Lower lobe of right lung (tissue), 2 donors: ENCODE results near the gene MGMT. TPM values are rescaled to one million over a fixed set of nuclear protein-coding genes. Genes with fewer than 3 reads are reported as not detected.

Source experiments
- ATAC-seq, 2 donors: fragments of 200-7000 bp; cut with Tn5 transposase; one replicate each; pipeline ENCODE4 v1.9.1; 2020 to 2022; ENCODE audit warnings: mild to moderate bottlenecking in 2 of 2, moderate library complexity in 2 of 2
- DNase-seq: peaks from one replicate; pipeline ENCODE4 v3.0.0-alpha.2; 2020
- H3K27ac ChIP-seq: fragments of 200-600 bp; one replicate; pipeline ENCODE4 v1.8.0; 2022
- H3K27me3 ChIP-seq: fragments of 200-600 bp; one replicate; pipeline ENCODE4 v1.8.0; 2022; ENCODE audit warnings: low read depth
- H3K36me3 ChIP-seq: fragments of 200-600 bp; one replicate; pipeline ENCODE4 v1.8.0; 2022; ENCODE audit warnings: mild to moderate bottlenecking
- H3K4me1 ChIP-seq: fragments of 200-600 bp; one replicate; pipeline ENCODE4 v1.8.0; 2022
- H3K4me3 ChIP-seq: fragments of 200-600 bp; one replicate; pipeline ENCODE4 v1.8.0; 2022; ENCODE audit warnings: mild to moderate bottlenecking
- H3K9me3 ChIP-seq: fragments of 200-600 bp; one replicate; pipeline ENCODE4 v1.8.0; 2022
- CTCF ChIP-seq: fragments of 200-600 bp; IDR thresholded peaks from one replicate; pipeline ENCODE4 v1.8.0; 2022; ENCODE audit warnings: antibody characterized with exemption, mild to moderate bottlenecking
- intact Hi-C: fragments of 100-400 bp; cut with DNase I; formaldehyde crosslinking; loops from one replicate; pipeline ENCODE4 v1.11.0; 2022
- total RNA-seq: library from RNA; stranded (reverse); fragmentation: NEBNext Ultra II Directional; extraction: Animal tissue kit (Norgen Biotek cat#: 25700); gene quantifications from one replicate; pipeline ENCODE4 v1.2.1, GENCODE V29; 2021
- donor health status: DM: no; HTN: yes; CAD: no; lungs with severe emphysema.

Gene MGMT
- total RNA-seq, 1 donor from 2014 or later: 19.9 TPM

- Histone ChIP-seq H3K4me1 (no peaks in the 10 kb centered on the region), H3K36me3 (no peaks in the 10 kb centered on the region), H3K4me3 (no peak overlapping the region), H3K27me3 (no peaks in the 10 kb centered on the region), H3K27ac (no peak overlapping the region), H3K9me3 (peaks cover 34% of the 10 kb centered on the region)
- DNase-seq (peak; percentile 6), ATAC-seq (no peak)
- no peak for TF ChIP-seq CTCF
- intact Hi-C loops: no loop called here
Observed at GRCh38 chr10:129754211-129755050, 287.4 kb downstream of the MGMT start.

GRCh38 chr10:129755158-129755591 lies 288.1 kb downstream of the MGMT start:
- ATAC-seq: no peak
- intact Hi-C loops: no loop called here
- Histone ChIP-seq H3K9me3 (peaks cover 27% of the 10 kb centered on the region), H3K27me3 (no peaks in the 10 kb centered on the region), H3K36me3 (no peaks in the 10 kb centered on the region), H3K27ac (no peak overlapping the region), H3K4me3 (no peak overlapping the region), H3K4me1 (no peaks in the 10 kb centered on the region)
- peak; percentile 16 for DNase-seq
- no peak for TF ChIP-seq CTCF

- DNase-seq: peak; percentile 23
- intact Hi-C loops: no loop called here
- no peak overlapping the region for H3K27ac ChIP-seq
- no peaks in the 10 kb centered on the region for H3K36me3 ChIP-seq
- TF ChIP-seq CTCF: no peak
- peaks cover 22% of the 10 kb centered on the region for H3K9me3 ChIP-seq
- H3K27me3 ChIP-seq: no peaks in the 10 kb centered on the region
- no peak overlapping the region for H3K4me3 ChIP-seq
- H3K4me1 ChIP-seq: no peaks in the 10 kb centered on the region
- ATAC-seq: no peak
Observed at GRCh38 chr10:129755621-129756020, 288.6 kb downstream of the MGMT start.

- TF ChIP-seq CTCF: no peak
- Histone ChIP-seq H3K4me1 (no peaks in the 10 kb centered on the region), H3K4me3 (peak overlapping the region; percentile 31), H3K27me3 (no peaks in the 10 kb centered on the region), H3K36me3 (peaks cover 6% of the 10 kb centered on the region), H3K9me3 (peaks cover 10% of the 10 kb centered on the region), H3K27ac (no peak overlapping the region)
- intact Hi-C loops: no loop called here
- peak in 1 of 2 donors; percentile 84 for ATAC-seq
- DNase-seq: peak; percentile 44
Observed at GRCh38 chr10:129756912-129757901, 290.2 kb downstream of the MGMT start.

GRCh38 chr10:129758207-129759021 lies 291.4 kb downstream of the MGMT start:
- Histone ChIP-seq H3K4me3 (no peak overlapping the region), H3K27me3 (no peaks in the 10 kb centered on the region), H3K27ac (no peak overlapping the region), H3K4me1 (no peaks in the 10 kb centered on the region), H3K36me3 (peaks cover 6% of the 10 kb centered on the region), H3K9me3 (peaks cover 5% of the 10 kb centered on the region)
- intact Hi-C loops: no loop called here
- DNase-seq (peak; percentile 31), ATAC-seq (no peak)
- TF ChIP-seq CTCF: no peak
